HG02870 (cell line): ENCODE measurements around the gene STAB1.
A peak's percentile ranks its signal among the peaks of the same experiment; 100 is the strongest.

Experiments
- ATAC-seq: cut with Tn5 transposase; IDR thresholded peaks from one replicate; pipeline ENCODE4 v1.9.1; 2021; ENCODE audit warnings: mild to moderate bottlenecking, moderate library complexity; ENCODE audit not compliant: unreplicated experiment

STAB1 gene, protein sequence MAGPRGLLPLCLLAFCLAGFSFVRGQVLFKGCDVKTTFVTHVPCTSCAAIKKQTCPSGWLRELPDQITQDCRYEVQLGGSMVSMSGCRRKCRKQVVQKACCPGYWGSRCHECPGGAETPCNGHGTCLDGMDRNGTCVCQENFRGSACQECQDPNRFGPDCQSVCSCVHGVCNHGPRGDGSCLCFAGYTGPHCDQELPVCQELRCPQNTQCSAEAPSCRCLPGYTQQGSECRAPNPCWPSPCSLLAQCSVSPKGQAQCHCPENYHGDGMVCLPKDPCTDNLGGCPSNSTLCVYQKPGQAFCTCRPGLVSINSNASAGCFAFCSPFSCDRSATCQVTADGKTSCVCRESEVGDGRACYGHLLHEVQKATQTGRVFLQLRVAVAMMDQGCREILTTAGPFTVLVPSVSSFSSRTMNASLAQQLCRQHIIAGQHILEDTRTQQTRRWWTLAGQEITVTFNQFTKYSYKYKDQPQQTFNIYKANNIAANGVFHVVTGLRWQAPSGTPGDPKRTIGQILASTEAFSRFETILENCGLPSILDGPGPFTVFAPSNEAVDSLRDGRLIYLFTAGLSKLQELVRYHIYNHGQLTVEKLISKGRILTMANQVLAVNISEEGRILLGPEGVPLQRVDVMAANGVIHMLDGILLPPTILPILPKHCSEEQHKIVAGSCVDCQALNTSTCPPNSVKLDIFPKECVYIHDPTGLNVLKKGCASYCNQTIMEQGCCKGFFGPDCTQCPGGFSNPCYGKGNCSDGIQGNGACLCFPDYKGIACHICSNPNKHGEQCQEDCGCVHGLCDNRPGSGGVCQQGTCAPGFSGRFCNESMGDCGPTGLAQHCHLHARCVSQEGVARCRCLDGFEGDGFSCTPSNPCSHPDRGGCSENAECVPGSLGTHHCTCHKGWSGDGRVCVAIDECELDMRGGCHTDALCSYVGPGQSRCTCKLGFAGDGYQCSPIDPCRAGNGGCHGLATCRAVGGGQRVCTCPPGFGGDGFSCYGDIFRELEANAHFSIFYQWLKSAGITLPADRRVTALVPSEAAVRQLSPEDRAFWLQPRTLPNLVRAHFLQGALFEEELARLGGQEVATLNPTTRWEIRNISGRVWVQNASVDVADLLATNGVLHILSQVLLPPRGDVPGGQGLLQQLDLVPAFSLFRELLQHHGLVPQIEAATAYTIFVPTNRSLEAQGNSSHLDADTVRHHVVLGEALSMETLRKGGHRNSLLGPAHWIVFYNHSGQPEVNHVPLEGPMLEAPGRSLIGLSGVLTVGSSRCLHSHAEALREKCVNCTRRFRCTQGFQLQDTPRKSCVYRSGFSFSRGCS (N-terminal part only)

DNA sequence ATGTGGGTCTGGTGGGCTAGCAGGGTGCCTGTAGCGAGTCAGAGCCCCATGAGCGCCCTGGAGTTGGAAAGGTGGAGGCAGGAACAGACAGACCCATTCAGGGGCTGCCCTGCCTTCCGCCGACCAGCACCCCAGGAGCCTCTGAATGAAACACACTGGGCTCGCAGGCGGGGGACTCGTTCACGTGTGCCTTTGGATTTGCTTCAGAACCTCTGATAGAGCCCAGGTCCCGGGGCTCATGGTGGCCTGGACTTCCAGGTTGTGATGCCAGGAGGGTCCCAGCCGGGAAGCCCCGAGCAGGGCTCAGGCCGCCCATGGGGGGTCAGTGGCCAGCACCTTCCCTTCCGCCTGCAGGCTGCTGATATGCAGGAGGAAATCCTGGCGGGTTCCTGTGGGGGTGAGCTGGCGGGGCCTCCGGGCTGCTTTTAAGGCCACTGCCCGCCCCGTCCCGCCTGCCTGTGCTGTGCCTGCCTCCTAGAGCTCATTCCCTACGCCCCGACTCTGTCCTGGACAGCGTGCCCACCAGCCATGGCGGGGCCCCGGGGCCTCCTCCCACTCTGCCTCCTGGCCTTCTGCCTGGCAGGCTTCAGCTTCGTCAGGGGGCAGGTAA is at the start of gene STAB1:
Gene STAB1, plus strand, starts transcription at position 453 of the 610 bp plus-strand sequence. Its CDS starts 76 bp downstream, at position 529.
- no peak for ATAC-seq

DNA sequence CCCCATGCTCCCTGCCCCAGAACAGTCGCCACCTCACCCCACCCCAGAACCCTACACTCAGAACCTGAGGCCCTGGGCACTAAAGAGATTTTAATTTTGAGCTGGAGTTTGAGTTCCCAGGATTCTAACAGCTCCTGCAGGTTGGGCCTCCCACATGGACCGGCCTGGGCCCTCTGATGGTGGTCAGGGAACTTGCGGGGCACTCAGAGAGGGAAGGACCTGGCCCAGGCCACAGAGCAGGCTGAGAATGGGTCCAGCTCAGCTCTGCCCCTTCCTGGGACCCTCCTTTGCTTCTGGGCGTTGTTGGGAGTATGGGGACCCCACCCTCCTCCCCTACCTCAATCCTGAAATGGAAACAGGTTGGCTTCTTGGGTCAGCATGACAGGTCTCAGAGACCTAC is 49.1 kb upstream of the STAB1 start:
- ATAC-seq: no peak

DNA sequence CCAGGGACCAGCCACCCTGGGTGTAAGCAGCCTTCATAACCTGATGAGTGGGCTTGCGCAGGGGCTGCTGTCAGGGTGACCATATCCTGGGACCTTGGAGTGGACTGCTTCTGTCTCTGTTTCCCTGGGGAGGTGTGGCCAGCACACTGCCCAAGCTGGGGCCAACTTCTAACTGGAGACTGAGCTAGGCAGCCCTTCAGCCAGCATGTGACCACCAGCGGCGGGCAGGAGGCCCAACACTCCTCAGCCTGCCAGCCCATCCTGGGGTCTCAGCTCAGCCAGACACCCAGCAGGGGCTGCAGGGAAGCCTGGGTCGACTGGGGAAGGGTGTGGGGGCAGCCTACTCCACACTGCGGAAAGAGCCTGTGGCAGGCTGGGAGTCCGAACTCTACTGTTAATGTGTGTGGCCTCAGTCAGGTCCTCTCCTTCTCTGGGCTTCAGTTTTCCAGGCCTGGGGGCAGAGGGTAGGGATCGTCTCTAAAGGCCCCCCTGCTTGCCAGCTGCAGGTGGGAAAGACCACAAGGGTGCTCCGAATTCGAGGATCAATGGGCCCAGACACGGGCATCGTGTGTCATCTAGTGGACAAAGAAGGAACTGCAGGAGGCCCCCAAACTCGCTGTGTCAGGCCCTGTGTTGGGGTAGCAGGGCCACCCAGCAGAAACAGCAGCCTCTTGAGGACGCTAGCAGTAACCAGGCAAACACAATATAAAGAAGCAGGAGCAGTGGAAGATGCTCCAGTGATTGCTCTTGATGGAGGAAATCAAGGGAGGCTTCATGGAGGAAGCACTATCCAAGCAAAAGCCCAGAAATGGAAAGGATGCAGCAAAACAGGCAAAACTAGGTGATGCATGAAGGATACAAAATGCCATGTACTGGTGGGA is 48.3 kb upstream of the STAB1 start:
- ATAC-seq: no peak

DNA sequence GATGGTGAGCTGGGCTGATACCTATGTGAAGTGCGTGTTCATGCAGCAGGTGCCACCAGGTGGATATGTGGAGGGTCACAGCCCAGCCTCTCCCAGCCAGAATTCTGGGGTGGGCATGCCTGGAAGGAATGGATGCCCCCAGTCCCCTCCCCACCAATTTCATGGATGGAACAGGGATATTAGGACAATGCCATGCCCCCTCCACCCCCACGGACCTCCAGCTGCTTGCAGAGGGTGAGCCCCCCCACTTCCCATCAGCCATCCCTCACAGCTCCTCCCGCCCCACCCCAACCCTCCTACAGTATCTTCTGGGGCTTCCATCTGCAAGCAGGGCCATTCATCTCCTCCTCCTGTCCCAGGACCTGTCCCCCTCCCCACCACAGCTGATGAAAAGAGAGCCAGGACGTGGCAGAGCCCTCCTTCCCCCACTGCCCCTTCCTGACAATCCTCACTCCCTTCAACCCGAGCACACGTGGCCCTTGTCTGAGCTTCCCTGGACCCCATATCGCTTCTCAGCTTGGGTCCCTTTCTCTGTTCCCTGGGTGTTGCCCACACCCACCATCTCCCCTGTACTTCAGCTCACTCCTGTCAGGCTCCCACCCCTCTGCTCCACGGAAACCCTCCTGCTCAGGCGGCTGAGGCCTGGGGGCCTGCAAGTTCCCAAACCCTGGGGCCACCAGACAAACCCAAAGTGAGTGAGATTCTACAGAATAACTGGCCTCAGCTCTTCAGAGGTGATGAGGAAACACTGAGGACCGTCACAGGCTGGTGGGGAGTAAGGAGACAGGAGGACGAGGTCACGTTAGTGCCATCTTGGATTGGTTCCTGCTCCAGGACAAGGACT is 47.4 kb upstream of the STAB1 start:
- ATAC-seq: no peak

DNA sequence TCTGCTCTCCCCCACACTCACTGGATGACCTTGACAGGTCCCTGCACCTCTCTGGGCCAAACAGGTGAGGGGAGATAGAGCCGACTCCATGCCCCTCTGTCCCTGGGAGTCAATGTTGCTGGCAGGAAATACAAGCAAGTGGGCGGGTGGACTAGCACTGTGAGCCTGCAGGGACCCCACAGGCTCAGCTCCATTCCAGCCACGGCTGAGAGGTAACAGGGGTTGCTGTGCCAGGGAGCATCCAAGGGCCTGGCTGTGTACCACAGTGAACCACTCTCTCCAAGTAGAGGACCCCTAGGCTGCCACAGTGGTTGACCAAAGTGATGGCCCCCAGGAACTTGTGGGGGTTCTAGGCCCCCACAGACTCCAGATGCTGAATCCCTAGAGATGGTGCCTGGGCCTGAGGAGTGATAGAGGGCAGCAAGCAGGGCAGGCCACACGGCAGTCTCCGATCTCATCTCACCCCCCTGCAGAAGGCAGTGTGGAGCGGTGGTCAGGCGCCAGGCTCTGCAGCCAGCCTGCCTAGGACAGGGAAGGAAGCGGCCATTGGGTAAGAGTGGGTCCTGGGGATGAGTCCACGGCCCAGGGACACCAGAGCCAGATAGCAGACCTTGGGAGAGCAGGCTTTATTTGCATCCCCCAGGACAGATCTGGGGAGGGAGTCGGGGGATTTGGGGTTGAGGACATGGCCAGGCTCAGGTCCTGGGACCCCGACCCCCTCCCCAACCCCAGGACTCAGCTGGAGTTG is 44.5 kb upstream of the STAB1 start:
- no peak for ATAC-seq

DNA sequence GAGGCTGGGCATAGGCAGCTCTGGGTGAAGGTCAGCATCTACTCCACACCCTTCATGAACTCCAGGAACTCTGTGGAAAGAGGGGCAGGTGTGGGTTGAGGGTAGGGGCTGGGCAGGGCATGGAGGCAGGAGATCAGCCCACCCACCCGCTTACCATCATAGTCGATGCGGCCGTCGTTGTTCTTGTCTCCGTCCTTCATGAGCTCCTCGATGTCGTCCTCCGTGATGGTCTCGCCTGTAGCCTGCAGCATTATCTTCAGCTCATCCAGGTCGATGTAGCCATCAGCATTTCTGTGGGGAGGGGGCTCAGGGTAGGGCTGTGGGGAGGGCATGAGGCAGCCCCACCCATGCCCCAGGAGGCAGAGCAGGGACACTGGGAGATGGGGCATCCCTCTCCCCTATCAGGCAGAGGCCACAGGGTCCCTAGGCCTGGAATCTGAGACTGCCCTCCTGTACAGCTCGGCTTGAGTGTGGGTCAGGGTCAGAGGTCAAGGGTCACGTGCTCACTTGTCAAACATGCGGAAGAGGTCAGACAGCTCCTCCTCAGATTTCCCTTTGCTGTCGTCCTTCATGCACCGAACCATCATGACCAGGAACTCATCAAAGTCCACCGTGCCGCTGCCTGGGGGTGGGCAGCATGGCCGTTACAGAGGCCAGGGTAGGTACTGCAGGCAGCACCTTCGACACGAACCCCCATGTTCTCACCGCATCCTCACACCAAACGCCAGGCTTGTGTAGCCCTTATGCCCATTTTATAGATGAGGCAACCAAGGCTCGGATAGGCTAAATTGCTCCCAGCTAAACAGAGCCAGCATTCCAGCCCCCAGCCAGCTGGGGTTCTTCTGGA is 43.7 kb upstream of the STAB1 start:
- no peak for ATAC-seq

DNA sequence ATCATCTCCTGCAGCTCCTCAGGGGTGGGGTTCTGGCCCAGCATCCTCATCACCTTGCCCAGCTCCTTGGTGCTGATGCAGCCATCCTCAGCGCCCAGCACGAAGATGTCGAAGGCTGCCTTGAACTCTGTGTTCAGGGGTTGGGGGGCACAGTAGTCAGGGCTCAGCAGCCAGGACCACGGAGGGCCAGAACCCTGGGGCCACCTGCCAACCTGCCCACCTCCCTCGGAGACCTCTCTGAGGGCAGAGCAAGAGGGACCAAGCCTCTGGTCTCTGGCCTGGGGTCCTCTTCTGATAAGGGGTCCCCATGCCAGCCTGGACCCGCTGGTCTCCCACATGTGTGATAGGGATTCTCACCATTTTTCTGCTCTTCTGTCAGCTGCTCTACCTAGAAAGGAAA is 43.0 kb upstream of the STAB1 start:
- no peak for ATAC-seq

DNA sequence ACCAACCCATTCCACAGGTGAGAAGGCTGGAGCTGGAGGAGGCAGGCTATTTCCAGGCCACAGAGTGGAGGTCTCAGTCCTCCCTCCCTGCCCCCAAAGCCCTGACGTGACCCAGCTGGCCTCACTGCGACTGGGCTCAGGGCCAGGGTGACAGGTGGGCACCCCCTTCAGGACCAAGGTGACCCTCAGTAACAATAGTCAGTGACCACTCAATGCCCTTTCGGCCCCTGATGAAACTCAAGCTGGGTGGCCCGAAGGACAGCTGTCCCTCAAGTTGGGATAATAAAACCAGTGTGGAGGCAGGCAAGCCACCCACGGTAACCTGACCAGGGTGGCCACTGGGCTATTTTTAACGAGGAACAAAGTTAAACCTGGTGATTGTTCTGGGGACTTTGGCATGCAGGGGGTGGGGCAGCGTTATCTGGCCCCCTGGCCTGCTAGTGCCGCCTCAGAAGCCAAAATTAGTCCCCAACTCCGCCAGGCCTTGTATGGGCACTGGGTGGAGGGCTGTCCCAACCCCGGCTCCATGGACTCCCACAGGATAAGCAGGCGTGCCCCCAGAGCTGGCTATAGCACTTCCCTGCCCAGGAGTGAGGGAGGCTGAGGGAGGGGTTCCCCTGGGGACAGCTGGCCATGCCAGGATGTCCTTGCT is 42.4 kb upstream of the STAB1 start:
- no peak for ATAC-seq

DNA sequence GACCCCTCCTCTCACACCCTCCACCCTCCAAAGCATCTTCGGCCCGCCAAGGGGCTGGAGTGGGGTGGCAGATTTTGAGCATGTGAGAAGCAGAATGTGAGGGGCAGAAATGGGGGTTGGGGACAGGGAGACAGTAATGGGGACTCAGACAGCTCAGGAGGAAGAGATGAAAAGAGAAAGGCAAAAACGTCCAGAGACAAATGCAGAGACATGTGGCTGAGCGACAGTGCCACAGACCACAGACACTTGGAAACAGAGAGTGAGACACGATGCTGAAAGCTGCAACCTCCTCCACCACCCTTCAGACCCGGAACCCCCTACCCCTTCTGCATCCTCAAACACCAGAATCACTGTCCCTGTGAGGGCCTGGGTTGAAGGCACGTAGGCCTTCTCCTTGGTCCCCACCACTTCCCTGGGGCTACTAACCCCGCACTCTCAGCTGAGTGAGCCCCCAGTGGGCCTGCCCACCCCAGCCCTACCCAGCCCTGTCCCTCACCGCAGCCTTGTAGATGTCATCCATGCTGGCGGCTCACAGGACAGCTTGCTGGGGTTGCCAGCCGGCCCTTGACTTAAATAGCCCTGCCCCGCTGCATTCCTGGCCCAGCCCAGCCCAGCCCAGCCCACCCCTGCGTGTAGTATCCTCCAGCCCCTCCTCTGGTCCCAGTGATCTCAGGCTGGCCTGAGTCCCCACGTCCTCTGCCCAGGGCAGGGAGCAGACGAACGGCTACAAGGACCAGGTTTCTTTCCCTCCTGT is 41.5 kb upstream of the STAB1 start, which contains the start of gene TNNC1:
Gene TNNC1, minus strand, starts transcription at position 546 of the 754 bp plus-strand sequence. Its CDS starts 26 bp downstream, at position 520.
- no peak for ATAC-seq

DNA sequence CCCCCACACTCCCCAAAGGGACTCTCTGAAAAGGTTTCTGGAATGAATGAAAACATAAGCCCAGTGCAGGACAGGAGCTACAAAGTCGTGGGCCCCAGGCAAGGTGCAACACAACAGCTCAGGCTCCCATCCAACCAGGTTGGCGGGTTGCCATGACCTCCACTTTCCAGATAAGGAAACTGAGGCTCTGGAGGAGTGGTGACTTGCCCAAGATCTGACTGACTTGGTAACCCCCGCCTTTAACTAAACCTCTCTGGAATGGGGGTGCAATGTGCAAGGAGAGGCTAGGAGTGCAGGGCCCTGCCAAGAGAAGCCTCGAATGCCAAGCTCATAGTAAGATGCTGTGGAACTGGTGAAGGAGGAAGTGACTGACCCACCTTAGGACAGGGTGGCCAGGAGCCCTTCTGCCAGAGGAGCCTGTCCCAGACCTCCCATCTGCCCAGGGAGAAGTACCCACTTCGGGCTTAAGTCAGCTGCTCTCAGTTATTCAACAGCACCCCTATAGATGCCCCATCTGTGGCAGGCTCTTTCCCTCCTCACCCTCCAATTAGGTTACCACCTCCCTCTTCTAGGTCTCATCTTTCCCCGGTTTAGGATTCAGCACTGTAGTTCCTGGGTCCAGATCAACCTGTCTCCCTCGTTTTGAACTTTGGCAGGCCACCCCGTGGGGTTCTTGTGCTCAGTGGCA is 40.7 kb upstream of the STAB1 start:
- ATAC-seq: no peak

DNA sequence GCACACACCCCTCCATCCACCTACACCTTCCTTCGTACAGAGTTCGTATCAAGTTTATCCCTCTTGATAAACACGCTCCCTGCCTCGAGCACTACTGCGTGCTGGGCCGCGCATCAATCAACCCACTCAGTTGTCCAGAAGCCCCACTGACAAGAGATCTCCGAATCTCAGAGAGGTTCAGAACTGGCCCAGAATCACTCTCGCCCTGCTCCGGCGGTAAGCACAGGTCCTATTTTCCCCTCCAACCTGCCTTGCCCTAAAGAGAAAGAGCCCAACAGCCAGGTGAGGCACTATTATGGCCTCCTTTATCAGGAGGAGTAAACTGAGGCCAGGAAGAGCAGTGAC is 40.2 kb upstream of the STAB1 start:
- ATAC-seq: no peak

DNA sequence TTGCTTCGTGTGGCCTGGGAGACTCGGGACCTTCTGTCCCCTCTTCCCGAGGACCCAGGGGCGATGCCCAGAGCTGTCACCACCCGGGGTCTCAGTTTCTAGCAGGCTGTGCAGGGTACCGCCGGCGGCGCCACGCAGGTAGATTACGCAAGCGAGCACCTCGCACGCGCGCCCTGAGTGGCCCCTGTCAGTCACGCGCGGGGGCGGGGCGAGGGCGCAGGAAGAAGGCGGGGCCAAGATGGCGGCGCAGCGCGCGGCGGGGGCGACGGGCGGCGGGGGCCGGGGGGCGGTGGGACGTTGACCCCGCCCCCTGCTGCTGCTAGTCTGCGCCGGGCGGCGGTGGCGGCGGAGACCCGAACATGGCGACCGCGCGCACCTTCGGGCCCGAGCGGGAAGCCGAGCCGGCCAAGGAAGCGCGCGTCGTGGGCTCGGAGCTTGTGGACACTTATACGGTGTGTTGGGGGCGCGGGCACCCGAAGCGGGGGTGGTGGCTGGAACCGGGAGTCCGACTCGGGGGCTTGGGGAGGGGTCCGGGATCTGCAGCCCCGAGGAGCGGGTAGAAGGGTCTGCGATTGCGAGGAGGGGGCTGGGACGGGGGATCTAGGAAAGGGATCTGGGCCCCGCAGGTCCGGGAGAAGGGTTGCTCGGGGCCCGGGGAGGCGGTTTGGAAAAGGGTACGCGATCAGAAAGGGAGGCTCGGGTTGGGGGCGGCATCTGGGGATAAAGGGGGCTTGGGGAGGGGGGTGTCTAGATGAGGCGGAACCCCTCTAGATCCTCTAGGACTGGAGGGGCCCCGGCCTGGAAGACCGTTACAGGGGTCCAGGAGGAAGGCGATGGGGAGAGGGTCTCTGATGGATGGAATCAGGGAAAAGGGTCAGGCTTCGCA is 39.6 kb upstream of the STAB1 start, which contains the start of gene NISCH:
Gene NISCH, plus strand, starts transcription at position 322 of the 886 bp plus-strand sequence. Its CDS starts 38 bp downstream, at position 360.
- ATAC-seq: peak; percentile 69

DNA sequence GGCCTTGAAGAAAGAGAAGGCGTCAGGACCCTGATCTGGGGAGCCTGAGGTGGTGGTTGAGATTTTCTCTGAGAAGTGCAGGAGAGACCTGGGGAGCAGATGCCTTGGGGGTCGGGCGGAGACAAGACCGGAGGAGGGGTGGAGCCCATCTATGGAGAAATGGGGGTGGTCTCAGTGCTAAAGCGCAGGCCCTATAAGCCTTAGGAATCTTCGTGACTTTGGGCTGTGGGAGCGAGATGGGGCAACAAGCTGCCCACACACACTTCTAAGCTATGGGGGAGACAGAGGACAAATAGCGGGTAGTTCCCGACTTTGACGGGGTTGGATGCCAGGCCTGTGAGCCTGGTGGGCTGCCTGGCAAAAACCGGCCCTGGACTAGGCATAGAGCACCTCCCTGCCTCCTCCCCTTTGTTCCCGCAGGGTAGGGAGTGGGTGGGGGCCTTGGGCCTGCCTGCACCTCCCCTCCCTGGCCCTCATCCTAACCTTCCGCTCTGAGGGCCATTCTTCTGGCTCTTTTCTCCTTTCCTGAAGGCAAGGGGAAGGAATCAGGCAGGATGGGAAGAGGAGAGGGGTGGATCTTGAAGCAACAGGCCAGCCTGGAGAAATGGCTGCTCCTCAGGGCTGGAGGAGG is 38.9 kb upstream of the STAB1 start:
- ATAC-seq: no peak

DNA sequence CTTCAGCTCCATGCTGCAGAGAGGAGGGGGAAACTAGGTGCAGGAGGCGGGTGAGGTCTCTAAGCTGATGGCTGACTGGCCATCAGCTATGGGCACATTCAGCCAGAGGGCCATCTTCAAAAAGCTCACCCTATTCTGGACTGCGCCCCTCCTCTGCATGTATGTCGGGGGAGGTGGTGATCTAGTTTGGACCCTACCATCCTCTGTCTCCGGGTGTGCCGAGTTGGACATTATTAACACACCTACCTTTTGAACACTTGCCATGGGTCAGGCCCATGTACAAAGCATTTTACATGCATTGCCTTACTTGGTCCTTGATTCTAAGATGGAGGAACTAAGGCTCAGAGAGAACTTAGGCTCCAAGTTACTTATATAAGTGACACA is 38.3 kb upstream of the STAB1 start:
- no peak for ATAC-seq
